Keratinocyte (primary cell): Measurements from ENCODE around the gene KLHL36.

Experiments used
- EZH2 ChIP-seq: IDR thresholded peaks from one replicate; pipeline ENCODE4 v1.6.1; 2012; ENCODE audit warnings: inconsistent platforms, mild to moderate bottlenecking, low read length, moderate library complexity
- TF ChIP-seq, protein P1 (sequence below), 3 experiments: IDR thresholded peaks in 1 of 3; conservative IDR thresholded peaks in 1 of 3; optimal IDR thresholded peaks in 1 of 3; 2 replicates in 2 of 3; 3 replicates in 1 of 3; pipeline versions ENCODE3 to v1.5.1; 2011; ENCODE audit warnings: low read length in 3 of 3, mild to moderate bottlenecking in 3 of 3, moderate library complexity in 2 of 3, control low read depth in 1 of 3, inconsistent platforms in 1 of 3; ENCODE audit not compliant: insufficient read depth in 2 of 3; ENCODE audit errors: extremely low read depth in 1 of 3

DNA sequence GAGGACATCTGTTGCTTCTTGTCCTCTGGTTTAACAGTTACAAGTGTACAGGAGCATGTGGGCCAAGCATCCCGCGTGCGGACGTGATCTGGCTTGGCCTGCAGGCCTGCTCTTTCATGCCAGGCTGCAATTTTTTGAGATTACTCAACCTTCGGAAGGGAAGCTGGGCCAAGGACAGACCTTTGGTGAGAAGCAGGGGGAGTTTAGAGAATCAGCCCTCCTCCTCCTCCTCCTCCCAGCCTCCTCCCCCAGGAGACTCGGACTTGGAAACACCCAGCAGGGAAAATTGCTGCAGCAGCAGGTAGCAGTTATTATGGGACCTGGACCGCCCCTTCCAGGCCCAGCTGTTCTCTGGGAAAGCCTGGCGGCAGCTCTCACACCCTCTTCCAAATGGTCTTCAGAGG, 5.1 kb upstream of the KLHL36 start:
- TF ChIP-seq, protein P1, sequence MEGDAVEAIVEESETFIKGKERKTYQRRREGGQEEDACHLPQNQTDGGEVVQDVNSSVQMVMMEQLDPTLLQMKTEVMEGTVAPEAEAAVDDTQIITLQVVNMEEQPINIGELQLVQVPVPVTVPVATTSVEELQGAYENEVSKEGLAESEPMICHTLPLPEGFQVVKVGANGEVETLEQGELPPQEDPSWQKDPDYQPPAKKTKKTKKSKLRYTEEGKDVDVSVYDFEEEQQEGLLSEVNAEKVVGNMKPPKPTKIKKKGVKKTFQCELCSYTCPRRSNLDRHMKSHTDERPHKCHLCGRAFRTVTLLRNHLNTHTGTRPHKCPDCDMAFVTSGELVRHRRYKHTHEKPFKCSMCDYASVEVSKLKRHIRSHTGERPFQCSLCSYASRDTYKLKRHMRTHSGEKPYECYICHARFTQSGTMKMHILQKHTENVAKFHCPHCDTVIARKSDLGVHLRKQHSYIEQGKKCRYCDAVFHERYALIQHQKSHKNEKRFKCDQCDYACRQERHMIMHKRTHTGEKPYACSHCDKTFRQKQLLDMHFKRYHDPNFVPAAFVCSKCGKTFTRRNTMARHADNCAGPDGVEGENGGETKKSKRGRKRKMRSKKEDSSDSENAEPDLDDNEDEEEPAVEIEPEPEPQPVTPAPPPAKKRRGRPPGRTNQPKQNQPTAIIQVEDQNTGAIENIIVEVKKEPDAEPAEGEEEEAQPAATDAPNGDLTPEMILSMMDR (optimal IDR thresholded peaks at IDR 0.05 in 1 of 3, IDR thresholded peaks at IDR 0.05 in 1 of 3, conservative IDR thresholded peaks at IDR 0.05 in 1 of 3; ENCODE audit: extremely low read depth in 1 of 3, insufficient read depth in 2 of 3, low read length in 3 of 3) = no peak
- TF ChIP-seq EZH2 = no peak
